Measurements from ENCODE around the gene SLC45A3.

GRCh38 chr1:205677167-205677566 is 3.1 kb downstream of the SLC45A3 start:
- no peak for TF ChIP-seq FOS (IDR thresholded peaks at IDR 0.05; ENCODE audit: low read depth, low read length)
- TF ChIP-seq CTCF (conservative IDR thresholded peaks at IDR 0.05; ENCODE audit: low read depth, low read length), result no peak
- TF ChIP-seq POLR2A (IDR thresholded peaks at IDR 0.05; ENCODE audit: low read depth, low read length), result no peak
- no peak for TF ChIP-seq MAFK (IDR thresholded peaks at IDR 0.05; ENCODE audit: low read depth, low read length)
- no peak for TF ChIP-seq USF2 (IDR thresholded peaks at IDR 0.05; ENCODE audit: low read depth, low read length)
- no peak for TF ChIP-seq MXI1 (IDR thresholded peaks at IDR 0.05; ENCODE audit: borderline replicate concordance, low read depth, low read length)
- TF ChIP-seq CEBPB (IDR thresholded peaks at IDR 0.05; ENCODE audit: low read depth, low read length), result no peak
- no peak for TF ChIP-seq NFE2L2 (IDR thresholded peaks at IDR 0.05; ENCODE audit: low read depth, low read length)
- TF ChIP-seq SMC3 (IDR thresholded peaks at IDR 0.05; ENCODE audit: low read depth, low read length), result no peak

Data from IMR-90 (cell line).